Measurements from ENCODE around the gene SULF2. TPM values are rescaled to one million over a fixed set of nuclear protein-coding genes. Genes with fewer than 3 reads are reported as not detected.

Gene SULF2
- total and polyA plus RNA-seq, 2 of the 4 experiments (the other 2 are of a cell fraction), result 0.54 to 0.77 TPM

GRCh38 chr20:47682028-47682783 lies 103.1 kb downstream of the SULF2 start:
- Histone ChIP-seq H3K4me3 (ENCODE audit: insufficient read depth, low read depth, low read length) (no peak overlapping the region), H3K23ac (ENCODE audit: low read depth, low read length) (no peak overlapping the region), H3K56ac (ENCODE audit: extremely low read depth, insufficient read depth, low read length) (no peak overlapping the region), H3K4ac (ENCODE audit: low read depth, low read length) (no peak overlapping the region), H3K4me2 (ENCODE audit: low read depth, low read length) (no peak overlapping the region), H2BK120ac (ENCODE audit: low read depth, low read length) (no peak overlapping the region), H4K20me1 (ENCODE audit: insufficient read depth, low read length) (no peaks in the 10 kb centered on the region), H2BK15ac (ENCODE audit: low read depth, low read length) (no peak overlapping the region), H3K79me1 (ENCODE audit: low read depth in 1 of 2, low read length in 2 of 2) (no peaks in the 10 kb centered on the region), H3K27me3 (ENCODE audit: control insufficient read depth, insufficient read depth, low read length) (peaks cover 4% of the 10 kb centered on the region; the same call in 1 of the 2 replicates), H3K4me1 (ENCODE audit: control insufficient read depth, insufficient read depth, low read length) (peaks cover 3% of the 10 kb centered on the region; the same call in 1 of the 2 replicates), H3K14ac (replicated peaks; ENCODE audit: low read depth, low read length) (no peak overlapping the region), H3K27ac (ENCODE audit: insufficient read depth, low read length) (no peak overlapping the region), H2BK20ac (ENCODE audit: low read depth, low read length) (no peak overlapping the region), H2AFZ (replicated peaks; ENCODE audit: low read length, poor library complexity) (no peak overlapping the region), H3K9me3 (ENCODE audit: control insufficient read depth, insufficient read depth, low read length) (no peaks in the 10 kb centered on the region), H2AK5ac (ENCODE audit: low read depth, low read length) (no peak overlapping the region), H3K9ac (ENCODE audit: low read depth, low read length) (no peak overlapping the region), H4K5ac (ENCODE audit: low read depth, low read length) (no peak overlapping the region), H3K9me1 (ENCODE audit: insufficient read depth, low read length) (no peaks in the 10 kb centered on the region; the same call in 1 of the 2 replicates), H4K8ac (ENCODE audit: low read depth in 2 of 2, low read length in 2 of 2) (no peak overlapping the region), H4K91ac (ENCODE audit: insufficient read depth, low read depth, low read length) (no peak overlapping the region), H2AK9ac (replicated peaks; ENCODE audit: low read depth, low read length, poor library complexity) (no peak overlapping the region), H3K18ac (ENCODE audit: low read depth, low read length) (no peak overlapping the region), H2BK5ac (ENCODE audit: low read depth, low read length, poor library complexity, severe bottlenecking) (no peak overlapping the region), H3K36me3 (ENCODE audit: control insufficient read depth, insufficient read depth, low read length) (no peaks in the 10 kb centered on the region)
- intact Hi-C loops (cut with micrococcal nuclease) (no loop called here), in situ Hi-C loops (cut with MboI; ENCODE audit: low sequenced_read_pairs) (loop anchor here (10.0 kb wide), 1 partner anchor 613 kb away; no protein-coding TSS in a partner anchor), dilution Hi-C loops (cut with HindIII; ENCODE audit: low sequenced_read_pairs, unreplicated experiment) (no loop called here)
- POLR2A ChIA-PET (ENCODE audit: unreplicated experiment), result no interaction called here
- no TSS peak for BruUV-seq (replicated peaks)
- WGBS, 2 experiments (ENCODE audit: extremely low coverage in 2 of 2, insufficient read length in 1 of 2), result 42% methylated on average over 11 of the region's 22 CpGs; no CpG with 5 or more reads in 1 of the 2 experiments
- no peak for DNase-seq
- CTCF ChIA-PET, result no interaction called here
- peak; percentile 13; the same call in 1 of the 2 replicates for TF ChIP-seq USF2 (IDR thresholded peaks at IDR 0.05; ENCODE audit: low read depth, low read length)
- no peak for TF ChIP-seq MAZ (IDR thresholded peaks at IDR 0.05; ENCODE audit: borderline replicate concordance, low read depth, low read length)
- ATAC-seq (ENCODE audit: low read depth), result peak; percentile 27

Measured in IMR-90 (cell line).